ENCODE results near the gene WDR41. TPM values are rescaled to one million over a fixed set of nuclear protein-coding genes. Genes with fewer than 3 reads are reported as not detected.

The WDR41 gene
- total RNA-seq, 1 experiment from 2014 or later, result 43.6 TPM

DNA sequence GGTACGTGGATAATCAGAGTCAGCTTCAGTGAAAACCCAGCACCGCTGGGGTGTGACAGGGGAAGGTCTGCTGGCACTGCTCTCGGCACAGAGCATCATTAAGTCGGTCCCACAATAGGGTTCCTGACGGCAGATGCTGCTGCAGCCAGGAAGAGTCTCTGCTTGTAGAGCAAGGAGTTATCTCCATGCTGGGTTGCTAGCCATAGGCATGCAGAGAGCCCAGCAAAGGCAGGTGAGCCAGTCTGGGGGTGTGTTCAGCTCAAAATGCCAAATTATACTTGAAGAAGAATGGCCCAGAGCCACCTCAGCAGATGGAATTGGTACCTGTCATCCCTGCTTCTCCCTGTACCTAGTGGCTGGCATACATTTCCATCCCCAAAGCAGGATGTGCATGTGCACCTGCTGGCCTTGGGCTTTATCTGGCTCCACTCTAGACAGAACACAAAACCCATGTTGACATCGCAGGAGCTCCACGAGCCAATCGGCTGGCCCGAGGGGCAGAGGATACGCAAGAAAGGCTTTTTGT, 100.8 kb downstream of the WDR41 start:
- no peak overlapping the region for H3K27ac ChIP-seq (ENCODE audit: insufficient read length, low read depth, low read length)
- H3K4me2 ChIP-seq (ENCODE audit: insufficient read depth, insufficient read length, low read length), result no peak overlapping the region
- no peak overlapping the region for H2BK12ac ChIP-seq (ENCODE audit: insufficient read length, low read depth, low read length)
- H3K9me3 ChIP-seq (ENCODE audit: control insufficient read depth, low read depth, low read length), result no peaks in the 10 kb centered on the region
- no peak overlapping the region for H3K14ac ChIP-seq (ENCODE audit: insufficient read depth, low read length)
- DNase-seq, result no peak
- H3K9me3 Mint-ChIP-seq, result peaks cover 3% of the 10 kb centered on the region in 2 experiments; a peak in 2 of 5 replicates
- H3K27me3 ChIP-seq (ENCODE audit: insufficient read depth, low read length), result no peaks in the 10 kb centered on the region
- H3K27me3 Mint-ChIP-seq (ENCODE audit: low read depth), result peaks cover 2% of the 10 kb centered on the region; the same call in 1 of the 2 replicates
- H3K79me1 ChIP-seq (ENCODE audit: insufficient read depth, low read depth, low read length, poor library complexity, severe bottlenecking), result no peaks in the 10 kb centered on the region
- H3K27ac Mint-ChIP-seq, result no peak overlapping the region
- peaks cover 0 to 6% of the 10 kb centered on the region in 2 experiments; a peak in 3 of 4 replicates for H3K4me1 Mint-ChIP-seq
- H4K5ac ChIP-seq (ENCODE audit: insufficient read length, low read depth, low read length), result no peak overlapping the region
- no peak overlapping the region for H2AFZ ChIP-seq (ENCODE audit: low read length)
- peaks cover 0 to 8% (median 0%) of the 10 kb centered on the region in 3 experiments; a peak in 2 of 7 replicates for H3K36me3 Mint-ChIP-seq (ENCODE audit: insufficient read depth in 1 of 3, low read depth in 3 of 3)
- H3K4me3 Mint-ChIP-seq, result no peak overlapping the region
- H3K4me1 ChIP-seq (ENCODE audit: insufficient read depth, low read length), result no peaks in the 10 kb centered on the region
- no CpG with 5 or more reads among the region's 10 CpGs for WGBS (ENCODE audit: extremely low coverage, insufficient read length, low lambda C conversion rate)
- no peak overlapping the region for H2BK5ac ChIP-seq (ENCODE audit: insufficient read length, low read length)
- no peaks in the 10 kb centered on the region for H3K23me2 ChIP-seq (ENCODE audit: insufficient read length, low read depth, low read length, poor library complexity, severe bottlenecking)
- no peak overlapping the region for H2BK20ac ChIP-seq (ENCODE audit: low read depth, low read length, poor library complexity, severe bottlenecking)
- H4K91ac ChIP-seq (ENCODE audit: insufficient read length, low read depth, low read length), result no peak overlapping the region
- H4K8ac ChIP-seq (replicated peaks; ENCODE audit: insufficient read length, low read depth, low read length), result no peak overlapping the region
- TF ChIP-seq, protein P1, sequence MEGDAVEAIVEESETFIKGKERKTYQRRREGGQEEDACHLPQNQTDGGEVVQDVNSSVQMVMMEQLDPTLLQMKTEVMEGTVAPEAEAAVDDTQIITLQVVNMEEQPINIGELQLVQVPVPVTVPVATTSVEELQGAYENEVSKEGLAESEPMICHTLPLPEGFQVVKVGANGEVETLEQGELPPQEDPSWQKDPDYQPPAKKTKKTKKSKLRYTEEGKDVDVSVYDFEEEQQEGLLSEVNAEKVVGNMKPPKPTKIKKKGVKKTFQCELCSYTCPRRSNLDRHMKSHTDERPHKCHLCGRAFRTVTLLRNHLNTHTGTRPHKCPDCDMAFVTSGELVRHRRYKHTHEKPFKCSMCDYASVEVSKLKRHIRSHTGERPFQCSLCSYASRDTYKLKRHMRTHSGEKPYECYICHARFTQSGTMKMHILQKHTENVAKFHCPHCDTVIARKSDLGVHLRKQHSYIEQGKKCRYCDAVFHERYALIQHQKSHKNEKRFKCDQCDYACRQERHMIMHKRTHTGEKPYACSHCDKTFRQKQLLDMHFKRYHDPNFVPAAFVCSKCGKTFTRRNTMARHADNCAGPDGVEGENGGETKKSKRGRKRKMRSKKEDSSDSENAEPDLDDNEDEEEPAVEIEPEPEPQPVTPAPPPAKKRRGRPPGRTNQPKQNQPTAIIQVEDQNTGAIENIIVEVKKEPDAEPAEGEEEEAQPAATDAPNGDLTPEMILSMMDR (conservative IDR thresholded peaks at IDR 0.05), result no peak
- no peak overlapping the region for H3K9ac ChIP-seq (ENCODE audit: extremely low read depth, insufficient read length, low read length)
- H3T11ph ChIP-seq (ENCODE audit: low read length), result no peak overlapping the region
- no peaks in the 10 kb centered on the region for H4K20me1 ChIP-seq (ENCODE audit: control insufficient read depth, insufficient read depth, insufficient read length)
- no peaks in the 10 kb centered on the region for H3K79me2 ChIP-seq (ENCODE audit: insufficient read depth, low read length)
- H3K56ac ChIP-seq (ENCODE audit: insufficient read length, low read depth, low read length), result no peak overlapping the region
- no peak overlapping the region for H2AK5ac ChIP-seq (ENCODE audit: insufficient read length, low read length)
- H2BK15ac ChIP-seq (ENCODE audit: low read depth, low read length), result no peak overlapping the region
- no peak overlapping the region for H3K18ac ChIP-seq (ENCODE audit: insufficient read length, low read depth, low read length)
- H2BK120ac ChIP-seq (ENCODE audit: low read depth, low read length, poor library complexity, severe bottlenecking), result no peak overlapping the region
- no peak overlapping the region for H3K23ac ChIP-seq (ENCODE audit: insufficient read length, low read depth, low read length)
- no peak overlapping the region for H3K4ac ChIP-seq (ENCODE audit: low read depth, low read length)
